Esophagus muscularis mucosa (tissue), 3 donors: ENCODE results near the gene ST6GALNAC6.

Experiments
- EP300 ChIP-seq: sonication (generic); formaldehyde crosslinking; IDR thresholded peaks from one replicate; pipeline ENCODE4 v1.6.1; 2017; ENCODE audit warnings: antibody characterized with exemption
- TF ChIP-seq, protein P1 (sequence below), 3 experiments: fragments of 200-600 bp in 2 of 3; fragments of 450-650 bp in 1 of 3; sonication (generic) in 2 of 3; IDR thresholded peaks; one replicate each; pipeline ENCODE4 v1.5.1; 2017 to 2019; ENCODE audit warnings: antibody characterized with exemption in 3 of 3, mild to moderate bottlenecking in 2 of 3, moderate library complexity in 1 of 3

DNA sequence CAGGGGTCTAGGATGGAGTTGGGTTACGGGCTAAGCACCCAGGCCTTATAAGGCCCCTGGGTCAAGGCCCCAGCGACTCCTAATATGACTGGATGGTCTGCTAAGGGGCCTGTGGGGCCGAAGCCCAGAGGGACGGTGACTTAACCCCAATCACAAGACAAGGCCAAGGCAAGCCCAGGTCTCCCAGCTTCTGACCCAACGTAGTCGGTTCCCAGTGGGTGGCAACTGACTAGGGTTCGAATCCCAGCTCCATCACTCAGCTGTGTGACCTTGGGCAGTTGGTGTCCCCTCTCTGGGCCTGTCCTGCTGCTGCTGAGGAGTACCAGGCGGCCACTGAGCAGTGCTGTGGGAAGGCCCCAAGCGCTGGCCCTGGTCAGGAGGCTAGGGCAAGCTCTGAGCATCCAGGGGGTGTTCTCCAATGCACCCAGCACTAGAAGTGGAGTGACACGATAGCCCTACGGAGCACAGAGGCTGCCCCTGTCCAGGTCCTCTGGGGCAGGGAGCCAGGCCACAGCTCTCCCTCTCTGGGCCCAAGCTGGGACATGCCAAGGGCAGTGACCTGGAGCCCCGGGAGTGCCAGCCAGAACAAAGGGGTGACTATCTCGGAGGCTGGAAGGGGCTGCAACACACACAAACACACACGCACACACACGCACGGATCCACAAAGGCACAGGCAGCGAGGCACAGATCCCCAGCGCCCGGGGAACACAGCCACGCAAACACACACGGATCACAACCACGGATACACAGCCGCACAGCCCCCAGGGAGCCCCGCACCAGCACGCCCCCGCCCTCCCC, 22.4 kb downstream of the ST6GALNAC6 start:
- TF ChIP-seq, protein P1, sequence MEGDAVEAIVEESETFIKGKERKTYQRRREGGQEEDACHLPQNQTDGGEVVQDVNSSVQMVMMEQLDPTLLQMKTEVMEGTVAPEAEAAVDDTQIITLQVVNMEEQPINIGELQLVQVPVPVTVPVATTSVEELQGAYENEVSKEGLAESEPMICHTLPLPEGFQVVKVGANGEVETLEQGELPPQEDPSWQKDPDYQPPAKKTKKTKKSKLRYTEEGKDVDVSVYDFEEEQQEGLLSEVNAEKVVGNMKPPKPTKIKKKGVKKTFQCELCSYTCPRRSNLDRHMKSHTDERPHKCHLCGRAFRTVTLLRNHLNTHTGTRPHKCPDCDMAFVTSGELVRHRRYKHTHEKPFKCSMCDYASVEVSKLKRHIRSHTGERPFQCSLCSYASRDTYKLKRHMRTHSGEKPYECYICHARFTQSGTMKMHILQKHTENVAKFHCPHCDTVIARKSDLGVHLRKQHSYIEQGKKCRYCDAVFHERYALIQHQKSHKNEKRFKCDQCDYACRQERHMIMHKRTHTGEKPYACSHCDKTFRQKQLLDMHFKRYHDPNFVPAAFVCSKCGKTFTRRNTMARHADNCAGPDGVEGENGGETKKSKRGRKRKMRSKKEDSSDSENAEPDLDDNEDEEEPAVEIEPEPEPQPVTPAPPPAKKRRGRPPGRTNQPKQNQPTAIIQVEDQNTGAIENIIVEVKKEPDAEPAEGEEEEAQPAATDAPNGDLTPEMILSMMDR (IDR thresholded peaks at IDR 0.05) = no peak
- no peak for TF ChIP-seq EP300
